Activated T-helper 1 cell treated with anti-CD3 and anti-CD28 coated beads, Interleukin-12 subunit alpha, Interleukin-12 subunit beta, Interleukin-2, Interleukin-4 antibody, amounts not matched to agents 30 ng/mL and 10 ng/mL and 1 ng/mL, durations not matched to agents 14 hours and 24 hours and 36 hours (primary cell): ENCODE measurements around the gene PRDM8. TPM values are rescaled to one million over a fixed set of nuclear protein-coding genes. Genes with fewer than 3 reads are reported as not detected.
"Not testable (repeated sequence)": the region's sequence is repeated elsewhere in the genome, so short reads cannot be mapped to it uniquely, and the experiment has no call there.

Experiments used
- DNase-seq: peaks from one replicate; pipeline ENCODE4 v3.0.0; 2021; ENCODE audit warnings: low spot score
- H3K27ac Mint-ChIP-seq: one replicate; pipeline ENCODE4 v1.8.0; 2021; ENCODE audit warnings: mild to moderate bottlenecking, mixed read lengths
- H3K27me3 Mint-ChIP-seq: one replicate; pipeline ENCODE4 v1.8.0; 2022; ENCODE audit warnings: mild to moderate bottlenecking, moderate library complexity, mixed read lengths; ENCODE audit not compliant: insufficient read depth
- H3K36me3 Mint-ChIP-seq: one replicate; pipeline ENCODE4 v1.8.0; 2021; ENCODE audit warnings: low read depth, mixed read lengths
- H3K4me1 Mint-ChIP-seq: one replicate; pipeline ENCODE4 v1.8.0; 2021; ENCODE audit warnings: low read depth, mixed read lengths
- H3K4me3 Mint-ChIP-seq: one replicate; pipeline ENCODE4 v1.8.0; 2021; ENCODE audit warnings: mild to moderate bottlenecking, moderate library complexity, mixed read lengths
- H3K9me3 Mint-ChIP-seq: one replicate; pipeline ENCODE4 v1.8.0; 2021; ENCODE audit warnings: mixed read lengths
- intact Hi-C: fragments of 100-400 bp; cut with micrococcal nuclease; formaldehyde crosslinking; loops from one replicate; pipeline ENCODE4 v1.15.1; 2024
- total RNA-seq: library from RNA; stranded (reverse); gene quantifications from 2 replicates; pipeline ENCODE4 v1.2.3, GENCODE V29; 2022

The PRDM8 gene
- total RNA-seq, 1 donor from 2014 or later: 8.4 TPM

GRCh38 chr4:80172203-80172602 is 25.1 kb upstream of the PRDM8 start:
- Mint-ChIP-seq H3K27me3 (no peaks in the 10 kb centered on the region), H3K9me3 (peaks cover 20% of the 10 kb centered on the region), H3K36me3 (peaks cover 12% of the 10 kb centered on the region), H3K27ac (peak overlapping the region; percentile 92), H3K4me1 (peaks cover 72% of the 10 kb centered on the region), H3K4me3 (peak overlapping the region; percentile 50)
- intact Hi-C loops: loop anchor here (1.0 to 2.0 kb wide), 4 partner anchors 18 to 1513 kb away; no protein-coding TSS in a partner anchor
- DNase-seq: peak; percentile 34

GRCh38 chr4:80173401-80173800 is 23.9 kb upstream of the PRDM8 start:
- intact Hi-C loops: loop anchor here (1.0 to 2.0 kb wide), 7 partner anchors 9 to 1515 kb away; partner anchors contain the start of gene ANTXR2
- H3K9me3 Mint-ChIP-seq: peaks cover 23% of the 10 kb centered on the region
- H3K4me1 Mint-ChIP-seq: peaks cover 68% of the 10 kb centered on the region
- peaks cover 11% of the 10 kb centered on the region for H3K36me3 Mint-ChIP-seq
- peak overlapping the region; percentile 50 for H3K4me3 Mint-ChIP-seq
- H3K27ac Mint-ChIP-seq: peak overlapping the region; percentile 92
- no peaks in the 10 kb centered on the region for H3K27me3 Mint-ChIP-seq
- peak; percentile 66 for DNase-seq

GRCh38 chr4:80173841-80174240 is 23.5 kb upstream of the PRDM8 start:
- peak overlapping the region; percentile 24 for H3K4me3 Mint-ChIP-seq
- peaks cover 65% of the 10 kb centered on the region for H3K4me1 Mint-ChIP-seq
- peak overlapping the region; percentile 83 for H3K27ac Mint-ChIP-seq
- H3K9me3 Mint-ChIP-seq: peaks cover 24% of the 10 kb centered on the region
- no peaks in the 10 kb centered on the region for H3K27me3 Mint-ChIP-seq
- intact Hi-C loops: loop anchor here (1.0 to 2.0 kb wide), 7 partner anchors 8 to 1515 kb away; partner anchors contain the start of gene ANTXR2
- DNase-seq: no peak
- peaks cover 8% of the 10 kb centered on the region for H3K36me3 Mint-ChIP-seq

DNA sequence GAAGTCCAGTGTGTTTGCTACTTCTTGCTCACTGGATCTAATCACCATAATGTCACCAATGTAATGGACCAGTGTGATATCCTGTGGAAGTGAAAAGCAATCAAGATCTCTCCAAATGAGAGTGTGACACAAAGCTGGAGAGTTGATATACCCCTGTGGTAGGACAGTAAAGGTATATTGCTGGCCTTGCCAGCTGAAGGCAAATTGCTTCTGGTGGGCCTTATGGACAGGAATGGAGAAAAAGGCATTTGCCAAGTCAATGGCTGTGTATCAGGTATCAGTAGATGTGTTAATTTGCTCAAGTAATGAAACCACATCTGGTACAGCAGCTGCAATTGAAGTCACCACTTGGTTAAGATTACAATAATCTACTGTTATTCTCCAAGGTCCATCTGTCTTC is 19.5 kb upstream of the PRDM8 start:
- H3K27ac Mint-ChIP-seq, DNase-seq, H3K27me3 Mint-ChIP-seq, intact Hi-C loops, H3K4me3 Mint-ChIP-seq: not testable (repeated sequence)
- peaks cover 64% of the 10 kb centered on the region for H3K4me1 Mint-ChIP-seq
- H3K9me3 Mint-ChIP-seq: peaks cover 38% of the 10 kb centered on the region
- peaks cover 20% of the 10 kb centered on the region for H3K36me3 Mint-ChIP-seq

DNA sequence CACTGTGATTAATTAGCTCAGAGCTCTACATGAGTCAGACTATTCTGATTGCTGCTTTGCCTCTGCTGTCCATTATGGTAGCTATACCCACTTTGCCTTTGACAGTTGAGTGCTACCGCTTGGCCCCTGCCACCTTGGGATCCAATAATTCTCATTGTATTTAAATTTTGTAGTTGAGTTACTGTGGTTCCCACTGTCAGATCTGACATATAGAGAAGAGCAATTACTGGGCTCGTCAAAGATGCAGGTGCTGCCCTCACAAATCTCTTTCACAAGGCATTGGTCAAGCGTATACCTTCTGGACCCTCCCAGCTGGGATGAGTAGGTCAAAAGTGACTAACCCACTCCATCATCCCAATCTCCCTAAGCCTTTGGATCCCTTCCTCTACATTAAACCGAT is 18.3 kb upstream of the PRDM8 start:
- peaks cover 59% of the 10 kb centered on the region for H3K4me1 Mint-ChIP-seq
- intact Hi-C loops: no loop called here
- no peak for DNase-seq
- H3K4me3 Mint-ChIP-seq: no peak overlapping the region
- H3K27me3 Mint-ChIP-seq: no peaks in the 10 kb centered on the region
- H3K27ac Mint-ChIP-seq: no peak overlapping the region
- H3K36me3 Mint-ChIP-seq: peaks cover 20% of the 10 kb centered on the region
- H3K9me3 Mint-ChIP-seq: peaks cover 38% of the 10 kb centered on the region

- Mint-ChIP-seq H3K4me3 (no peak overlapping the region), H3K27me3 (no peaks in the 10 kb centered on the region)
Observed at GRCh38 chr4:80179637-80180161, 17.6 kb upstream of the PRDM8 start.

GRCh38 chr4:80180743-80181142 is 16.6 kb upstream of the PRDM8 start:
- peak overlapping the region; percentile 63 for H3K27ac Mint-ChIP-seq
- H3K4me1 Mint-ChIP-seq: peaks cover 50% of the 10 kb centered on the region
- peaks cover 21% of the 10 kb centered on the region for H3K36me3 Mint-ChIP-seq
- peaks cover 3% of the 10 kb centered on the region for H3K27me3 Mint-ChIP-seq
- no peak for DNase-seq
- intact Hi-C loops: loop anchor here (1.0 to 10.0 kb wide), 5 partner anchors 41 to 1406 kb away; partner anchors contain the start of gene BMP2K
- peak overlapping the region; percentile 28 for H3K4me3 Mint-ChIP-seq
- peaks cover 33% of the 10 kb centered on the region for H3K9me3 Mint-ChIP-seq

More at GRCh38 chr4:80179637-80180161, 17.6 kb upstream of the PRDM8 start:
- Mint-ChIP-seq H3K27ac (no peak overlapping the region), H3K36me3 (peaks cover 20% of the 10 kb centered on the region), H3K9me3 (peaks cover 38% of the 10 kb centered on the region), H3K4me1 (peaks cover 52% of the 10 kb centered on the region)
- no peak for DNase-seq
- intact Hi-C loops: loop anchor here (1.0 to 10.0 kb wide), 5 partner anchors 40 to 1405 kb away; partner anchors contain the start of gene BMP2K

DNA sequence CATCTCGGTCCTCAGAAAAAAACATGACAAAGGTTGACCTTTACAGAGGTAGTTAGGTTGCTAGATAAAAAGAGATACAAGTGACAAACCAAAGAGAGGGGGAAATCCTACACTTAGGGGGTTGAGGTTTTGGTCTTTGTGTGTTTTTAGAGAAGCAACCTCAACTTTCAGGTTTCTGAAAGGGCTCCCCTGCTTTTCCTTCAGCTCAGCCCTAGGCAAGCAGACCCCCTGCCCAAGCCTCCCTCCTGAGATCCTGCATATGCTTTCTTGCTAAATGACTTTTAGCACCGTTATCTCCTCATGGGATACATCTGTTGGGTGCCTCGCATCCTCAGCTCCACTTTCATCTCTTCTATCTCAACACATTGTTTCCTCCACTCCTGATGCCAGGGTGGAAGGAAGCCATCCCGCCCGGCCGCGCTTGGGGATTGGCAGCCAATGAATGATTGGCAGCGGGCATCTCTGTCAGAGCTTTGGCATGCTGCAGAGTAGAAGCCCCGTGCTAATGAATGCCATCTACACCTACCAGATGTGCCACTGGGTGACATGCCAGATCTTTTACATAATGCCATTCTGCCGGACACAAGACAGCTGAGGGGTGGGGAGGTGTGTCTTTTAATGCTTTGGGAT is 15.0 kb upstream of the PRDM8 start:
- Mint-ChIP-seq H3K36me3 (peaks cover 20% of the 10 kb centered on the region), H3K27me3 (peaks cover 13% of the 10 kb centered on the region), H3K27ac (peak overlapping the region; percentile 92), H3K4me3 (peak overlapping the region; percentile 98), H3K4me1 (peaks cover 62% of the 10 kb centered on the region), H3K9me3 (peaks cover 21% of the 10 kb centered on the region)
- intact Hi-C loops: loop anchor here (1.0 to 10.0 kb wide), 8 partner anchors 9 to 1408 kb away; partner anchors contain the start of gene BMP2K
- no peak for DNase-seq

DNA sequence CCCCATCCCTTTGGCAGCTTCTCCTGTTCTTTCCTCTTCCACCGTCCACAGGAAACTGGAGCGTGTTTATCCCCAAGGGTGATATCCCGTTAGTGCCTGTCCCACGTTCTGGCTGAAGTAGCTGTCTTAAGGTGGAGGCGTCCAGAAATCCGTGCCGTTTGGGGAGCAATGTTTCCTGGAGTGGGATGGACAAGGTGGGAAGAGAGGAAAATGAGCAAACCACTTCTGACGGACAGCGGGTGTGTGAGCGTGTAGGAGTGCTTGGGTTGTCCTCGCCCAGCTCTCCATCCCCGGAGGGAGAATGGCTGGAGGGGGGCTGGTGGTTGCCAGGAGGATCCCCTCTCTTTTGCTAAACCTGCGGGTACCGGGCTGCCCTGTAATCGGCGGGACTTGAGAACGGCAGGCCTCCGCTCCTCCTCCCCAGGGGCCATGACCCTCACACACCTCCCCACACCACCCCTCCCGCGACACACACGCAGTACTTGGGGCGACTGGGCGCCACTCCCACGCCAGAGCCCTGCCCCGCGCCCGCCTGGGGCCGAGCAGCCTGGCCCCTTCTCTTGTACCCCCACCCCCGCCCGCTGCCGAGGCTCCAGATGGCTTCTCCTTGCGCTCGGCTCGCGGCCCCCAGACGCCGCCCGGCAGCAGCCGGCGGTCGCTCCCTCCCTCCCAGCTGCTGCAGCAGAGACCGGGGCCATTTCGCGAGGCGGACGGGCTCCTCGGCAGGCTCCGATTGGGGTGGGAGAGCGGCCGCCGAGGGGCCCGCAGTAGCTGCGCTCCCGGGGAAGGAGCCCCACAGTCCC is 13.9 kb upstream of the PRDM8 start:
- H3K36me3 Mint-ChIP-seq: peaks cover 25% of the 10 kb centered on the region
- intact Hi-C loops: loop anchor here (1.0 to 10.0 kb wide), 10 partner anchors 19 to 1409 kb away; partner anchors contain the start of genes ANTXR2 and BMP2K
- peak overlapping the region; percentile 98 for H3K4me3 Mint-ChIP-seq
- peaks cover 71% of the 10 kb centered on the region for H3K4me1 Mint-ChIP-seq
- peaks cover 14% of the 10 kb centered on the region for H3K9me3 Mint-ChIP-seq
- H3K27me3 Mint-ChIP-seq: peaks cover 15% of the 10 kb centered on the region
- peak overlapping the region; percentile 98 for H3K27ac Mint-ChIP-seq
- no peak for DNase-seq

DNA sequence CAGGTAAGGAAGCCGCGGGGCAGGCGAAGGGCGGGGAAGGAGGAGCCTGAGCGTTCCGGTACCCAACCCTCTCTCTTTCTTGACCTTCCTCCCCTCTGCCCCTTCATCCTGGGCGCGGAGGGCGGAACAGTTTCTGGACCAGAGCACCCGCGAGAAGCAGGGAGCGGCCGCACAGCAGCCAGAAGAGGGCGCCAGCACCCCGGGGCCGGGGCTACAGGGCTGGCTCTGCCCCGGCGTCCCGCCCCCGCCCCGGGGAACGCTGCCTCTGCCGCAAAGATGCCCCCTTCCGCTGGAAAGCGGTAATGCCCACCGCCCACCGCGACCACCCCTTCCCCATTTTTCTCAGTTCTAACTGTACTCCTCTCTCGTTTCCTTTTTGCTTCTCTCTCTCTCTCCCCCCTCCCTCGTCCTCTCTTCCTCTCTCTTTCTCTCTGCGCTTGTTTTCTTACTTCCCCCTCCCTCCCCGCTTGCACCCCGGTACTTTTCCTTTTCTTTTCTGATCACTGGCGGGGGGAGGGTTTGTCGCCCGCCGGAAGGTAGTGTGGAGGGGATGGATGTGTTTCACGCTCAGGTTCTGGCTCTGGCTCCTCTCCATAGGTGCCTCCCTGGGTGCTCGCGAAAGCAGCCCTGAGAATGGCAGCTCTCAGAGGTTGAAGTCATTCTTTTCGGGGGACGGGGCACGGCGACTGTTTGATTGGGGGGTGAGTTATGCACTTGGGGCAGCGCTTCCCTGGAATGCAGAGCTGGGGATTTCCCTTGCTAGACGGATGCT is 13.1 kb upstream of the PRDM8 start:
- Mint-ChIP-seq H3K27ac (peak overlapping the region; percentile 98), H3K27me3 (peaks cover 15% of the 10 kb centered on the region), H3K4me3 (peak overlapping the region; percentile 98), H3K36me3 (peaks cover 24% of the 10 kb centered on the region), H3K4me1 (peaks cover 70% of the 10 kb centered on the region), H3K9me3 (peaks cover 10% of the 10 kb centered on the region)
- intact Hi-C loops: loop anchor here (1.0 to 10.0 kb wide), 10 partner anchors 18 to 1409 kb away; partner anchors contain the start of genes ANTXR2 and BMP2K
- DNase-seq: peak; percentile 92

DNA sequence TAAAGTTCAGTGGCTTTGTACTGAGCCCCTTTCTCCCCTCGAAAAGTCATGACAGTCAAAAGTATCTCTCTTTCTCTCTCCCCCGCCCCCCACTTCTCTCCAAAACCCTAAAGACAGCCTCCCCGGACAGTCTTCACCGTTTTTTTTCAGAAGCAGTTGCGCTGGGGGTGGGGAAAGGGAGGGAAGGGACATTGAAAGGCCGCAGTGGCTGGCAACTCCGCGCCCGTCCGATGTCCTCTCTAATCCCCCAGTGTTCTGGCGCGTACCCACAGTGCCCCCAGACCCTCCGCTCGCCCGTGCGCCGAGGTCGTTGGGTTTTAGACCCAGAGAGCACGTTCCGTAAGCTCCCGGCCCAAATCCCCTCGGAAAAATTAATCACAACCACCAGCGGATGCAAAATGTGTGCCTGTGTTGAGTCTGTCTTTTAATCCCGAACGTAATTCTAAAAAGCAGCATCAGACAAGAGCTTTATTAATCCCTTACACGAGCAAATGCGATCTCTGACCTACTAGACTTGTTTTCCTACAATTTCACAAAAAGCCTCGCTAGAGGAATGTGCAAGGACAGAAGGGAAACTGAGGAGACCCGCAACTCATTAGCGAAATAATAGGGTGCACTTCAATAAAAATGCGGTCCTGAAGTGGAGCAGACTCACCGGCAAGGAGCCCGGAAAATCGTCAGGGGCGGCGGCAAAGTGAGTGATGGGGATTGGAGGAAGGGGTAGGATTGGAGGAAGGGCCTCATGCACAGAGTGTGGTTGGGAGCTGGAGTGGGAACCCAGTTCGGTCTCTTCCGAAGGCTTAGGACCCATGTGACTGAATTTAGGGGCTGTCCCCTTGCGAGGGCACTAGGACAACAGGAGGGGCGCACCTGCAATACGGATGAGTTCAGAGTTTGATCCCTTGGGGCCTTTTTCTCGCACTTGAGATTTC is 12.2 kb upstream of the PRDM8 start:
- Mint-ChIP-seq H3K27ac (peak overlapping the region; percentile 98), H3K27me3 (peaks cover 15% of the 10 kb centered on the region), H3K9me3 (peaks cover 5% of the 10 kb centered on the region), H3K4me1 (peaks cover 62% of the 10 kb centered on the region), H3K4me3 (peak overlapping the region; percentile 98), H3K36me3 (peaks cover 22% of the 10 kb centered on the region)
- no peak for DNase-seq
- intact Hi-C loops: loop anchor here (1.0 to 10.0 kb wide), 10 partner anchors 17 to 1410 kb away; partner anchors contain the start of genes ANTXR2 and BMP2K
